ENCODE results near the gene HTR2A.

HTR2A gene

DNA sequence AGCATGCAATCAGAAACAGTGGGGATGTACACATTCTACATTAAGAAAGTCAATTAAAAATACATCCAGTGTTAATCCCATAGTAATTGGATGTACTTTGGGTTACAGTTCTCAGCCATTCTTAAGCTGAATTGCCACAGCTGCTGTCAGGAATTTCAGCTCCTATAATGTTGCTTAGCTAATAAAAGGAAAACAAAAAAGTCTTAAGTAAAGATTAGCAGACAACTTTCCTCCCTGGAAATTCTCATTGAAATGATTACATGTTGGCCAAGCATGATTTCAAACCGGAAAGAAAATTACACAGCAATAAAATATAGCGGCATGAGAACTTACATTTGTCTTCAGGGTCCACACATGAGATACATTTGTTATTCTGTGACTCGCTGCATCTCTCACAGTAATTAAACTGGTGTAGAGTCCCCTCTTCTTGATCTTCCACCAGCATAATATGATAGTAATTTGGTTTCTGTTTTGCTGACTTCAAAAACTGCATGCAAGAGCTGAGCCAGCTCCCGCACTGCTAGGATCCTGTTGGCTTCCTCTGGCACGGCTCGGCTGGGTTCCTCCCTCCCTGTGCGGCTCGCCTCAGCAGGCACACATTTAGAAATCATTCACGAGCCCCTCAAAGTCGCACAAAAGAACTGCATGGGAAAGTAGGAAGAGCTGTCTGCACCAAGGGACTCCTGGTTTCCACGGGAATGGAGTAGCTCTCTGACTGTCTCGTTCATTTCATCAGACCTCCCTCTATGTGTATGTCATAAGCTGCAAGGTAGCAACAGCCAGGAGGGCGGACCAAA is at the start of gene HTR2A:
Gene HTR2A (minus strand): TSS at position 713 of the 797 bp plus-strand sequence. CDS start 1,147 bp downstream, outside the sequence.
- no peak for DNase-seq

DNA sequence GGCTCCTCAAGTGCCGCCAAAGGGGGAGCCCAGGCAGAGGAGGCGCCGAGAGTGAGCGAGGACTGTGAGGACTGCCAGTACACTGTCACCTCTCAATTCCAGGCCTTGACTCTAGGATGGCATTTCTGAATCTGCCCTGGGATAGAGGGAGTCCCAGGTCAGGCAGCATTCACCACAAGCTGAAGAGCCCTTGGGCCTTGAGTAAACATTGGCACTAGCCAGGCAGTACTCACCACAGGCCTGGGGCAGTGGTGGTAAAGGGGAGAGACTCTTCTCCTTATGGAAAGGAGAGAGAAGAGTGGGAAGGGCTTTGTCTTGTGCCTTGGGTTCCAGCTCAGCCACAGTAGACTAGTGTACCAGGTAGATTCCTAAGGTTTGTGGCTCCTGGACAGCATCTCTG is 39.7 kb upstream of the HTR2A start:
- DNase-seq = no peak

- no peak for DNase-seq
Observed at GRCh38 chr13:46934749-46935148, 37.9 kb upstream of the HTR2A start.

- DNase-seq = no peak
Observed at GRCh38 chr13:46926916-46927590, 30.2 kb upstream of the HTR2A start.

DNA sequence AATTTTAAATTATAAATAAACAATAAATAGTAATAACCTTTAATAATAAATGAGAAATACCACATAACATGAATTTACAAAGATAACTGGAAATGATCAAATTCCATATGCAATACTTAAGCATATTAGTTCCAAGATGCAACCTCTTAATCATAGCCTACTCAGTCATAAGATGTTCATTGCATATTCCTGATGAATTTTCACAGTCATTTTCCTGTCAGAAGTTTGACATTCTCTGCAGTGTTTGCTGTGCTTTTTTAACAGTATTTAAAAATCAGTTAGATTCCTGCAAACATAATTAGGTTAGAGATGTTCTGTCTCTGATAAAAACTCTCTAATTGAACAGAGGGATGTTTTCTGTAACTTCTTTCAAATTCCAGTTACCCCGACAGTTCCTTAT is 28.6 kb upstream of the HTR2A start:
- DNase-seq = no peak

DNA sequence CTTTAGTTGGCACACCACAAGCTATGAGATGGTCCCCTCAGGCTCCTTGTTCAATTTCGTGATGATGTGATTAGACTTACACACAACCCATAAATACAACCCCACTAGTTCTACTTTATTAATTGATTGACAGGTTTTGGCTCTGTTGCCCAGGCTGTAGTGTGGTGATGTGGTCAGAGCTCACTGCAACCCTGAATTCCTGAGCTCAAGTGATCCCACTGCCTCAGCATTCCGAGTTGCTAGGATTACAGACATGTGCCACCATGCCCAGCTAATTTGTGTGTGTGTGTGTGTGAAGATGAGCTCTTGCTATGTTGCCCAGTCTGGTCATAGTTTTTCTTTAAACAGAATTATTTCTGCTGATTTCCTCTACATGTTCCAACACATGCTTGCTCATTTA is 17.5 kb upstream of the HTR2A start:
- DNase-seq = no peak

- DNase-seq = no peak
Observed at GRCh38 chr13:46913757-46914156, 16.9 kb upstream of the HTR2A start.

- DNase-seq = no peak
Observed at GRCh38 chr13:46909042-46909441, 12.2 kb upstream of the HTR2A start.

- no peak for DNase-seq
Observed at GRCh38 chr13:46908501-46908900, 11.6 kb upstream of the HTR2A start.

- DNase-seq = no peak
Observed at GRCh38 chr13:46906405-46906804, 9.6 kb upstream of the HTR2A start.

- DNase-seq = no peak
Observed at GRCh38 chr13:46905249-46905648, 8.4 kb upstream of the HTR2A start.

DNA sequence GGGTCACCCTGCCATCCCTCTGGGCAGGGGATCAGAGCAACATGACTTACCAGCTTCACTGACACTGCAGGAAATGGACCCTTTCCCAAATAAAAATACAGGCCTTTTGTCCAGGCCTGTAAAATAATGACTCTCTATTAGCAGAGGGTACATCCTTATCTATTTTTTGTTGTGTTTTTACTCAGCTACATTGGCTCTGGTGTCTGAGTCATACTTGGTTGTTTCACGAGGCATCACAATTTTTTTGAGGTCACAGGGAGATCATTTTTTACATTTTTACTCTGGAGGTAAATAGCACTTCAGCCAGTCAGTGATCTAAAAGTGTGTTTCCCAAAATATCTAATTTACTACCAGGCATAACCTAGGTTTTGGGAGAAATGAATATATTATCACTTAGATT is 6.9 kb upstream of the HTR2A start:
- no peak for DNase-seq

GRCh38 chr13:46901721-46902120 is 4.9 kb upstream of the HTR2A start:
- DNase-seq = no peak

DNA sequence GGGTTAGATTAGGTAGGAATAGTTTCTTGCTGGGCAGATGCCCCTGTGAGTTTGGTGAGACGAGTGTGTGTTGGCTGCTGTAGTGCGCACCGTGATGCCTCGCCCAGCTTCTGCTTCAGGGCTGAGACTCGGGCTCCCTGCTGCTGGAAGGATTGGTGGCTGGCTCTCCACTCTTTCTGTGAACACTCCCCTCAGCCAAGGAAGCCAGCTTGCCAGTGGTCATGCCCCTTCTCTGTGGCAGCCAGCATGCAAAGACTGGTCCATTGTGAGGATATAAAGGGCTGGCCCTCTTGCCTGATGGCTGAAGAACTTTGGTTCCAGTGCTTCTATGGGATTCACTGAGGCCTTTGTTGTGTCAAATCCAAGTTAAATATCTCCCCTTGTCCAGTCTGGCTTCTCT is 2.9 kb upstream of the HTR2A start:
- DNase-seq = no peak

DNA sequence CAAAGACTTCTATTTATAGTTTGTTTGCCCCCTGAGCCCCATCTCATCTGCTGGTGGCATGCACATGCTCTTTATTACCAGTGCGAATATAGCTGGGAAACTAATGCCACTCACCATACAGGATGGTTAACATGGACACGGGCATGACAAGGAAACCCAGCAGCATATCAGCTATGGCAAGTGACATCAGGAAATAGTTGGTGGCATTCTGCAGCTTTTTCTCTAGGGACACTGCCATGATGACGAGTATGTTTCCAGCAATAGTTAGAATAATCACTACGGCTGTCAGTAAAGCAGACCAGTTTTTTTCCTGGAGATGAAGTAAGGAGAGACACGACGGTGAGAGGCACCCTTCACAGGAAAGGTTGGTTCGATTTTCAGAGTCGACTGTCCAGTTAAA is 1.5 kb downstream of the HTR2A start:
- DNase-seq = no peak

GRCh38 chr13:46894568-46894967 is 2.3 kb downstream of the HTR2A start:
- no peak for DNase-seq

DNA sequence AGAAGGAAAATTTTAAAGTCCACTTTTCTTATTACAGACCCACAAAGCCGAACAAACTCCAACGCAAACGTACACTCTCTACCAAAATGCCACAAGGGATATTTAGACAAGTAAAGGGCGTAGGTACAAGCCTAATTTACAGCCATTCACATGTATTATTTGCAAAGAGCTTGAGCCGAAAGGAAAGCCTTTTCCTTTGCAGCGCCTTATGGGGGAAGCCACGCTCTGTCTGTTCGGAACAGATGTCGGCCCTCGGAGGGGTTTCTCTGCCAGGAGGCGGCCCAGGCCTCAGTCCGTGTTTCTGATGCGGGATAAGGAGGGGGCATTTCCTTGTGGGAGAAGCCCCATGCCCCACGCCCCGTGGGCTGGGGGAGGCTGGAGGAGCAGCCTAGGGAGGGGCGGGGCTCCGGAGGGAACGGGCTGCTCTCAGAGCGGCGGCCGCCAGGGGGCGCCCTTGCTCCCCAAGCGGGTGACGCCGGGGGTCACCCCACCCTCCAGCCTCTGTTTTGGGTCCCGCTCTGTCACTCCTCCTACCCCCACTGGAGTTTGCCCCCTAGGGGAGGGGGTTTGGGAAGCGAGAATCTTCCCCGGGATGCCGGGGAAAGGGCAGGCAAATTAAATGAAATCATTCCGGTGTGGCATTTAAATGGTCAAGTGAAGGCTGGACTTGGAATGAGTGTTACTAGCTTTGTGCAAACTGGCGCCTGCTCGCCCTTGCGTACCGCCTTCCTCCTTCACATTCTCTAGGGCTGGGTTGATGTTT is 2.9 kb downstream of the HTR2A start:
- peak; percentile 62 for DNase-seq

GRCh38 chr13:46893221-46893740 is 3.6 kb downstream of the HTR2A start:
- no peak for DNase-seq

DNA sequence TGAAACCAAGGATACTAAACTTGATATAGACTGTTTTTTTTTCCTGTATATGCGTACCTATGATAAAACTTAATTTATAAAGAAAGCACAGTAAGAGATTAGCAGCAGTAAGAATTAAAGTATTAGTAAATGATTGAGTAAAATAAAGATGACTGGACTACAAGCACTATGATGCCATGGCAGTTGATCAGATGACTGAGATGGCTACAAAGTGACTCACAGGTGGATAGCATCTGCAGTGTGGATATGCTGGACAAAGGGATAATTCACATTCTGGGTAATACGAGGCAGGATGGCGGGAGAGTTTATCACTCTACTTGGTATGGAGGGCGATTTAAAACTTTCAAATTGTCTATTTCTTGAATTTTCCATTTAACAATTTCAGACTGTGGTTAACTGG is 11.8 kb downstream of the HTR2A start:
- DNase-seq = no peak

- no peak for DNase-seq
Observed at GRCh38 chr13:46884531-46884930, 12.3 kb downstream of the HTR2A start.

- DNase-seq = no peak
Observed at GRCh38 chr13:46881621-46882020, 15.2 kb downstream of the HTR2A start.

- no peak for DNase-seq
Observed at GRCh38 chr13:46874006-46874405, 22.8 kb downstream of the HTR2A start.

- DNase-seq = no peak
Observed at GRCh38 chr13:46871557-46871956, 25.3 kb downstream of the HTR2A start.

DNA sequence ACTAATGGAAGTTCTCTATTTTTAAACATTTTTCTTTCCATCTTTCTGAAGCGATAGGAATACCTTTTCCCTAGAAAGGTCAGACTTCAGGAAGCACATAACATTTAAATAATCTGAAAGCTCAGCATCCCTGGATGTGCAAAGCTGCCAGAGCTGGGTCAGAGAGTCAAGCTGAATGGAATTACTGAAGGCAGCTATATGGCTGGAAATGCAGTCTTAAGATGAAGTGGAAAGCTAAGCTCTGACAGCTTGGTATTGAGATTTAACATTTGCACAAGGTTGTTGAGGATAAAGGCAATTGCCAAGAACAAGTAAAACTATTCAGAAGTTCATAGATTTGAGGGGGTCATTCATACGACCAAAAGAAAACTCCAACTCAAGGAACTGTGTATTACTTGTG is 28.8 kb downstream of the HTR2A start:
- DNase-seq = no peak
